Neural cell (in vitro differentiated cells): ENCODE results near the gene GIMAP2. TPM values are rescaled to one million over a fixed set of nuclear protein-coding genes. Genes with fewer than 3 reads are reported as not detected.

ENCODE experiments used
- H2AFZ ChIP-seq: fragments of 200-600, 300-800 bp; sonication (generic), shearing (Covaris generic); 2 replicates; pipeline ENCODE4 v1.6.0; 2014; ENCODE audit warnings: low read depth, mild to moderate bottlenecking, antibody characterized with exemption, low read length, moderate library complexity
- H3F3A ChIP-seq: fragments of 200-600 bp; shearing (Covaris generic); 2 replicates; pipeline ENCODE4 v1.6.1; 2016; ENCODE audit warnings: mild to moderate bottlenecking, moderate library complexity, mixed read lengths, antibody characterized with exemption, low read length; ENCODE audit not compliant: insufficient read depth, poor library complexity, severe bottlenecking
- H3K27ac ChIP-seq: fragments of 200-600, 300-800 bp; sonication (generic), shearing (Covaris generic); 2 replicates; pipeline ENCODE4 v1.5.1; 2014; ENCODE audit warnings: mild to moderate bottlenecking, low read length, moderate library complexity
- H3K27me3 ChIP-seq: fragments of 300-800, 200-600 bp; sonication (generic), shearing (Covaris generic); 2 replicates; pipeline ENCODE4 v1.6.0; 2014; ENCODE audit warnings: mild to moderate bottlenecking, low read depth, low read length, moderate library complexity; ENCODE audit not compliant: insufficient read depth
- H3K36me3 ChIP-seq: fragments of 300-800, 200-600 bp; sonication (generic), shearing (Covaris generic); 2 replicates; pipeline ENCODE4 v1.5.1; 2014; ENCODE audit warnings: mild to moderate bottlenecking, antibody characterized with exemption, low read length, moderate library complexity; ENCODE audit not compliant: insufficient read depth
- H3K4me2 ChIP-seq: fragments of 300-800, 200-600 bp; sonication (generic), shearing (Covaris generic); 2 replicates; pipeline ENCODE4 v1.6.0; 2014; ENCODE audit warnings: mild to moderate bottlenecking, low read length
- H3K4me3 ChIP-seq: fragments of 300-800, 200-600 bp; sonication (generic), shearing (Covaris generic); 2 replicates; pipeline ENCODE4 v1.5.1; 2014; ENCODE audit warnings: mild to moderate bottlenecking, low read length, moderate library complexity
- H3K79me2 ChIP-seq: fragments of 200-600 bp; shearing (Covaris generic); replicated peaks from 2 replicates; pipeline ENCODE4 v1.6.0; 2014; ENCODE audit warnings: mild to moderate bottlenecking, low read length, moderate library complexity; ENCODE audit not compliant: insufficient read depth
- H3K9ac ChIP-seq: fragments of 300-800, 200-600 bp; sonication (generic), shearing (Covaris generic); 2 replicates; pipeline ENCODE4 v1.6.1; 2016; ENCODE audit warnings: mild to moderate bottlenecking, low read length, mixed read lengths
- H3K9me2 ChIP-seq: fragments of 200-600 bp; shearing (Covaris generic); 2 replicates; pipeline ENCODE4 v1.6.1; 2016; ENCODE audit warnings: mild to moderate bottlenecking, low read length, mixed read lengths; ENCODE audit not compliant: insufficient read depth
- H3K9me3 ChIP-seq: fragments of 200-600, 300-800 bp; sonication (generic), shearing (Covaris generic); 2 replicates; pipeline ENCODE4 v1.6.1; 2016; ENCODE audit warnings: mild to moderate bottlenecking, mixed run types, low read length, moderate library complexity, mixed read lengths
- H4K20me1 ChIP-seq: fragments of 200-600 bp; shearing (Covaris generic); 2 replicates; pipeline ENCODE4 v1.6.1; 2016; ENCODE audit warnings: mild to moderate bottlenecking, mixed run types; ENCODE audit not compliant: insufficient read depth
- EP300 ChIP-seq: fragments of 450-650 bp; conservative IDR thresholded peaks from 2 replicates; pipeline ENCODE4 v1.6.1; 2014; ENCODE audit warnings: antibody characterized with exemption, mild to moderate bottlenecking, moderate library complexity; ENCODE audit not compliant: poor library complexity, severe bottlenecking
- EZH2 ChIP-seq: fragments of 200-600, 300-800 bp; shearing (Covaris generic), sonication (generic); IDR thresholded peaks from 2 replicates; pipeline ENCODE4 v1.6.1; 2014; ENCODE audit warnings: antibody characterized with exemption, low read length, borderline replicate concordance, mild to moderate bottlenecking; ENCODE audit not compliant: insufficient read depth, poor library complexity, severe bottlenecking
- MXI1 ChIP-seq: fragments of 450-650 bp; conservative IDR thresholded peaks from 2 replicates; pipeline ENCODE4 v1.6.1; 2014; ENCODE audit warnings: antibody characterized with exemption, mild to moderate bottlenecking; ENCODE audit not compliant: poor library complexity, severe bottlenecking
- POLR2AphosphoS5 ChIP-seq: IDR thresholded peaks from 2 replicates; pipeline ENCODE4 v1.6.1; 2012
- RAD21 ChIP-seq: fragments of 450-650 bp; conservative IDR thresholded peaks from 2 replicates; pipeline ENCODE4 v1.6.1; 2014; ENCODE audit warnings: antibody characterized with exemption, mild to moderate bottlenecking, moderate library complexity
- SMC3 ChIP-seq: fragments of 450-650 bp; conservative IDR thresholded peaks from 2 replicates; pipeline ENCODE4 v1.6.1; 2014; ENCODE audit warnings: antibody characterized with exemption, mild to moderate bottlenecking, moderate library complexity; ENCODE audit not compliant: poor library complexity
- TAF1 ChIP-seq: IDR thresholded peaks from 2 replicates; pipeline ENCODE4 v1.6.1; 2012; ENCODE audit warnings: low read depth
- polyA plus RNA-seq: library from polyadenylated mRNA; depleted of rRNA; stranded (reverse); fragments of >200 nt; gene quantifications from 2 replicates; pipeline ENCODE4 v1.2.3, GENCODE V29; 2014
- TF ChIP-seq, protein P1 (sequence below): IDR thresholded peaks from 2 replicates; pipeline ENCODE4 v1.6.1; 2012; ENCODE audit warnings: borderline replicate concordance
- TF ChIP-seq, protein P2 (sequence below): fragments of 450-650 bp; IDR thresholded peaks from 2 replicates; pipeline ENCODE4 v1.5.1; 2014; ENCODE audit warnings: antibody characterized with exemption, mild to moderate bottlenecking, moderate library complexity; ENCODE audit not compliant: poor library complexity, severe bottlenecking

Gene GIMAP2
- polyA plus RNA-seq, 1 donor from 2014 or later: not detected

- TF ChIP-seq, protein P1, sequence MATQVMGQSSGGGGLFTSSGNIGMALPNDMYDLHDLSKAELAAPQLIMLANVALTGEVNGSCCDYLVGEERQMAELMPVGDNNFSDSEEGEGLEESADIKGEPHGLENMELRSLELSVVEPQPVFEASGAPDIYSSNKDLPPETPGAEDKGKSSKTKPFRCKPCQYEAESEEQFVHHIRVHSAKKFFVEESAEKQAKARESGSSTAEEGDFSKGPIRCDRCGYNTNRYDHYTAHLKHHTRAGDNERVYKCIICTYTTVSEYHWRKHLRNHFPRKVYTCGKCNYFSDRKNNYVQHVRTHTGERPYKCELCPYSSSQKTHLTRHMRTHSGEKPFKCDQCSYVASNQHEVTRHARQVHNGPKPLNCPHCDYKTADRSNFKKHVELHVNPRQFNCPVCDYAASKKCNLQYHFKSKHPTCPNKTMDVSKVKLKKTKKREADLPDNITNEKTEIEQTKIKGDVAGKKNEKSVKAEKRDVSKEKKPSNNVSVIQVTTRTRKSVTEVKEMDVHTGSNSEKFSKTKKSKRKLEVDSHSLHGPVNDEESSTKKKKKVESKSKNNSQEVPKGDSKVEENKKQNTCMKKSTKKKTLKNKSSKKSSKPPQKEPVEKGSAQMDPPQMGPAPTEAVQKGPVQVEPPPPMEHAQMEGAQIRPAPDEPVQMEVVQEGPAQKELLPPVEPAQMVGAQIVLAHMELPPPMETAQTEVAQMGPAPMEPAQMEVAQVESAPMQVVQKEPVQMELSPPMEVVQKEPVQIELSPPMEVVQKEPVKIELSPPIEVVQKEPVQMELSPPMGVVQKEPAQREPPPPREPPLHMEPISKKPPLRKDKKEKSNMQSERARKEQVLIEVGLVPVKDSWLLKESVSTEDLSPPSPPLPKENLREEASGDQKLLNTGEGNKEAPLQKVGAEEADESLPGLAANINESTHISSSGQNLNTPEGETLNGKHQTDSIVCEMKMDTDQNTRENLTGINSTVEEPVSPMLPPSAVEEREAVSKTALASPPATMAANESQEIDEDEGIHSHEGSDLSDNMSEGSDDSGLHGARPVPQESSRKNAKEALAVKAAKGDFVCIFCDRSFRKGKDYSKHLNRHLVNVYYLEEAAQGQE: no peak
- TF ChIP-seq EP300: no peak
- TF ChIP-seq TAF1: no peak
- no peak for TF ChIP-seq POLR2AphosphoS5
- TF ChIP-seq EZH2: no peak
- TF ChIP-seq MXI1: no peak
- TF ChIP-seq RAD21: no peak
- TF ChIP-seq, protein P2, sequence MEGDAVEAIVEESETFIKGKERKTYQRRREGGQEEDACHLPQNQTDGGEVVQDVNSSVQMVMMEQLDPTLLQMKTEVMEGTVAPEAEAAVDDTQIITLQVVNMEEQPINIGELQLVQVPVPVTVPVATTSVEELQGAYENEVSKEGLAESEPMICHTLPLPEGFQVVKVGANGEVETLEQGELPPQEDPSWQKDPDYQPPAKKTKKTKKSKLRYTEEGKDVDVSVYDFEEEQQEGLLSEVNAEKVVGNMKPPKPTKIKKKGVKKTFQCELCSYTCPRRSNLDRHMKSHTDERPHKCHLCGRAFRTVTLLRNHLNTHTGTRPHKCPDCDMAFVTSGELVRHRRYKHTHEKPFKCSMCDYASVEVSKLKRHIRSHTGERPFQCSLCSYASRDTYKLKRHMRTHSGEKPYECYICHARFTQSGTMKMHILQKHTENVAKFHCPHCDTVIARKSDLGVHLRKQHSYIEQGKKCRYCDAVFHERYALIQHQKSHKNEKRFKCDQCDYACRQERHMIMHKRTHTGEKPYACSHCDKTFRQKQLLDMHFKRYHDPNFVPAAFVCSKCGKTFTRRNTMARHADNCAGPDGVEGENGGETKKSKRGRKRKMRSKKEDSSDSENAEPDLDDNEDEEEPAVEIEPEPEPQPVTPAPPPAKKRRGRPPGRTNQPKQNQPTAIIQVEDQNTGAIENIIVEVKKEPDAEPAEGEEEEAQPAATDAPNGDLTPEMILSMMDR: no peak
- no peak for TF ChIP-seq SMC3
- no peaks in the 10 kb centered on the region for H3K27me3 ChIP-seq
Measured at GRCh38 chr7:150654692-150655091, 30.8 kb upstream of the GIMAP2 start.

GRCh38 chr7:150656047-150656446 is 29.5 kb upstream of the GIMAP2 start:
- Histone ChIP-seq H3K4me3 (no peak overlapping the region), H3K9me3 (no peaks in the 10 kb centered on the region), H3K4me2 (no peak overlapping the region), H3F3A (no peaks in the 10 kb centered on the region), H3K36me3 (no peaks in the 10 kb centered on the region), H3K27ac (no peak overlapping the region), H3K79me2 (no peaks in the 10 kb centered on the region), H2AFZ (no peak overlapping the region), H3K9me2 (no peaks in the 10 kb centered on the region), H3K27me3 (no peaks in the 10 kb centered on the region), H3K9ac (no peak overlapping the region), H4K20me1 (no peaks in the 10 kb centered on the region)
- TF ChIP-seq, protein P1: no peak
- TF ChIP-seq POLR2AphosphoS5 (no peak), MXI1 (no peak), EZH2 (no peak), SMC3 (no peak), RAD21 (no peak), EP300 (no peak), TAF1 (no peak)
- TF ChIP-seq, protein P2: no peak

More at GRCh38 chr7:150654692-150655091, 30.8 kb upstream of the GIMAP2 start:
- H3K4me2 ChIP-seq: no peak overlapping the region
- H3F3A ChIP-seq: no peaks in the 10 kb centered on the region
- no peak overlapping the region for H3K4me3 ChIP-seq
- no peaks in the 10 kb centered on the region for H4K20me1 ChIP-seq
- no peak overlapping the region for H2AFZ ChIP-seq
- no peak overlapping the region for H3K9ac ChIP-seq
- no peaks in the 10 kb centered on the region for H3K79me2 ChIP-seq
- H3K36me3 ChIP-seq: no peaks in the 10 kb centered on the region
- H3K27ac ChIP-seq: no peak overlapping the region
- no peaks in the 10 kb centered on the region for H3K9me2 ChIP-seq
- no peaks in the 10 kb centered on the region for H3K9me3 ChIP-seq
